HUDEP-2 (cell line): ENCODE measurements around the gene TTLL5.

Source experiments
- DNase-seq, 76 experiments: peaks; one replicate each; lab custom pipeline; 2025; ENCODE audit not compliant: unreplicated experiment in 76 of 76; lab: John Stamatoyannopoulos, UW

The TTLL5 gene

DNA sequence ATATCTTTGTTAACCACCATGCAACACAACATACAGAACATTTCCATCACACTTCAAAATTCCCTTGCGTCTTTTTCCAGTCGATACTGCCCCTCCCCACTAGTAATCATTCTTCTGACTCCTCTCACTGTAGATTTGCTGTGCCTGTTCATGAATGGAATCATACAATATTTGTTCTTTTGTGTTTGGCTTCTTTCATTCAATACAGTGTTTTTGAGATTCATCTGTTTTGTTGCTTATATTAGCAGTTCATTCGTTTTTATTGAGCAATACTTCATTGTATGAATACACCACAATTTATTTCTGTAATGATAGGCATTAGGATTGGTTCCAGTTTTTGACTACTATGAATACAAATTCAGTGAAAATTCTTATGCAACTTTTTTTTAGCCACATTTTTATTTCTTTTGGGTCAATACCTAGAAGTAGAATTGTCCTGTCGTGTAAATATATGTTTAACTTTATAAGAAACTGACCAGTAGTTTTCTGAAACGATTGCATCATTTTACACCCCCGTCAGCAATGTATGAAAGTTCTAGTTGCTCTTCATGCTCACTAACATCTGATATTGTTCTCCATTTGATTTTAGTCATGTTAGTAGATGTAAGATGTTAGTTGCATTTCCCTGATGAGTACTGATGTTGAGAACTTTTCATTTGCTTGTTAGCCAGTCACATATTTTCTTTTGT lies 193.2 kb downstream of the TTLL5 start:
- no peak for DNase-seq

DNA sequence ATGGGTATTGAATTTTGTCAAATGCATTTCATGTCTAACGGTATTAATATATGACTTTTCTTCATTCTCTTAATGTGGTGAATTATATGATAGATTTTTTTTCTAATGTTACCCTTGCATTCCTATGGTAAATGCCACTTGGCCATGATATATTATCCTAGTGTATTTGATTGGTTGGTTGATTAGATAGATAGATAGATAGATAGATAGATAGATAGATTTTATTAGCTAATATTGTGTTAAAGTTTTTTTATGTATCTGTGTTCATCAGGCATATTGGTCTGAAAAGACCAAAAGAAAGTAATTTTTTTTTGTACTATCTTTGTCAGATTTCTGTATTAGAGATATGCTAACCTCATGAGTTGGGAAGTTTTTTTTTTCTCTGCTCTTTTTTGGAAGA lies 196.2 kb downstream of the TTLL5 start:
- DNase-seq, result no peak

DNA sequence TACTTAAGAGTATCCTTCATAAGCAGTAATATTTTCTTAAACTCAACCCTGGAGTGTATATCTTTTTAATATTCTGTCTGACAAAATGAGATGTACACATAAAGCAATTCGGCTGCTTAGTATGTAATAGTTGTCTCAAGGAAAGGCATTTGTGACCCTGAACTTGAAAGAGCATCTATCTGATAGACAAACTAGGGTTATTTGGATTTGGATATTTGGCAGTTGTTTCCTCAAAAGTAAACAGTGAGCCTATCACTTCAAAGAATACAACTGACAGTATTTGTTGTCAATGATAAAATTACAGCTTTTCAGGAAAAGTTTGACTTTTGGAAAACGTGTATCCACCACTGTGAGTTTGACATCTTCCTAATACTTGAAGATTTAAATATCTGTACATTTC lies 197.3 kb downstream of the TTLL5 start:
- no peak for DNase-seq

DNA sequence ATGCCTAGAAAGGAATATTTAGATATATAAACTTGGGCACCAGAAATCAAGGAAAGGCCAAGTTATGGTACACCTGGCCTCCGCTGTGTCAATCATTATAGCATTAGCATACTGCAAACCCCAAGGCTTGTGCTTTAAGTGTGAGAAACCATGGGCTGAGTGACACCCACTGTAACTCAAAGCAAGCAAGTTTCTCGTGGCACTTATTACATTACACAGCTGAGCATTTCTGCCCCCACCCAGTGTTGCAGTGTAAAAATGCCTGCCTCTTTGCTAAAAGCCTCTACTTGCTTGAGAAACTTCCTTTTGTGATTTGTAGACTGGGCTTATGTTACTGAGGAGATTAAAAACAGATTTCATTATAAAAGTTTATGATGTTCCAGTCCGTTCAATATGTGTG lies 198.7 kb downstream of the TTLL5 start:
- no peak for DNase-seq

DNA sequence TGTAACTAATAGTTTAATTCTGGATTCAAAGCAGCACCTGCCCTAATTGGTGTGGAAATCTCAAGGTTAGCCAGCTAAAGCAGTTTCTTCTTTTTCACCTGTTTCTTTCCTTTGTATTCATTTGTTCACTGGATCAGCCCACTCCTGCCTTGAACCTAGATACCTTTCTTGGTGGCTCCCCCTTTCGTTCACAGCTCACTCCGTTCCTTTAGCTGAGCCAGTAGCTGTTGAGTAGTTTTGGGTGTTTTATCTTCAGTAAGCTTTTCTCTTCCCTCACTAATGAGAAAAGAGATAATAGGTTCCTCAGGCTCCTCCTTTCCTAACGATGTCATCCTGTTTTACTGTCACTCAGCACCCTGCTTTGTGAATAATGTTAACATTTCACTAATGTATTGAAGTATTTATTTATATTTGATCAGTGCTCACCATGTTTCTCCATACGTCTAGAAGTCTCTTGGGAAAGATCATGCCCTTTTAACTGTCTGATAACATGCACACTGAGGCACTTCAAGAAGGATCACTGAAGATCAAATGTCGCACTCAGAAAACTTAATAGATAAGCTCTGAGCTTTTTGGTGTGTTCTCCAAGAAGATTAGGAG lies 199.6 kb downstream of the TTLL5 start:
- DNase-seq, result peak in 1 of 76 experiments; percentile 6

DNA sequence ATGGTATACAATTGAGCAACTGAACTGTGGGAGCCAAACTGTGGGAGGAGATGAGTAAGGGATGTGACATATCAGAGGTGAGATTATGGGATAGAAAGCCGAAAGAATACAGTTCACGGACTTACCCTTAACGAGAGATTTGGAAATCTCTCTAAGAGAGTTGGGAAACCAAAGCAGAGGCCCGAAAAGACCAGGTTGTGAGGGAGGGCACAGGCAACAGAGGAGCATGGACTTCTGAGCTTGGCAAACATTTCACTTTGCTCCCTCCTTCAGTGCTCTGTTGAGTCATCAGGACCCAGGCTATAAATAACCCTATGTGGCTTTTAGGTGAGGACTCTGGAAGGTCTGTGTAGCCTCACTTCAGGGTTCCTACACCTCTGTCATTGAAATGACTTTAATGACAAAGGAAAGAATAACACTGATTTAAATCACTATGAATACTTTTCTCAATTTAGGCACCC lies 200.1 kb downstream of the TTLL5 start:
- DNase-seq, result no peak

DNA sequence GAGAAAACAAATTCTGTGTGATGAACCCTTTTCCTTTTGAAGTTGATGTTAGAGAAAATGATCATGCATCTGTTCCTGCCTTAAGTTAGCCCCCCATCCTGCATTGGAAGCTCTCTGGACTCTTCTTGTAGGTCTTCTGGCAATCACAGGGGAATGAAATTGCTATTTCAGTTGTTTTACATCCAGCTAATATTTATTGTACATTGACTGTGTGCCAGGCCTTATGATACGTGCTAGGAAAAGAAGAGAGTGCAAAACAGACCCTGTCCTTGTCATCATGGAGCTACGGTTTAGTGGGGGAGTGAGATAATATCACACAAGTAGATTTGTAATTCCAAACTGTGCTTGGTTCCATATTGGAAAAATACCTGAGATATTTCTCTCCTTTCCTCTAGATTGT lies 202.2 kb downstream of the TTLL5 start:
- DNase-seq, result no peak

DNA sequence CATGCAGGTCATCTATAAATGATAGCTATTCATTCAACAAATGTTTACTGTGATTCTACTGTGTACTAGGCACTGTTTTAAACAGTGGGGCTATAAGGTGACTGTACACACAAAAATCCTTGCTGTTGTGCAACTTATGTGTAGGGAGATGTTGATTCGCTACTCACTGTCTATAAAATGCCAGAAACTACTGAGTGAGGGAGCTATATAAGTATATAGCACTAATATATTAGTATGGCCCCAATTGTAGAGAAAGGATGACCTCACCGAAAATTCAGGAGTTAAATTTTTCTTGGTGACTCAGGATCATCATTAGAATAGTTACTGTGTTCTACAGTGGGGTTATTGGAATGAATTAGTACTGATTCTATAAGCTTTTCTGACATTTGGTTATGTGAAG lies 203.3 kb downstream of the TTLL5 start:
- no peak for DNase-seq

DNA sequence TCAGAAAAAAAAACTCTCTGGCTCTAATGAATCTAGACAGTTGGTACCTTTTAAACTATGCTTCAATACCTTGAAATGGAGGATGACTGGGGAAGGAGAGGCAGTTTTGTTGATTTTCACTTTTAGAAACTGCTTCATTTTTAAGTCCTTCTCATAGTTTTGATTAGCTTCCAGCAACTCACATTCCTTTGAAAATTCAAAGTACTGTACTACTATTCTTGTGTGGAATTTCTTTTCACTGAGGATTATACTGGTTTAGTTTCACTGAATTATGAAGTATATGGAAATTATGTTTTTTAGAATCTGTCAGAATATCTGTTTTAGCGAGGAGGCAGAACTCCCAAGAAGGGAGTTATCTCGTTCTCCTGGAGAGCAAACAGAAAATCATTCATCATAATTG lies 204.5 kb downstream of the TTLL5 start:
- no peak for DNase-seq

DNA sequence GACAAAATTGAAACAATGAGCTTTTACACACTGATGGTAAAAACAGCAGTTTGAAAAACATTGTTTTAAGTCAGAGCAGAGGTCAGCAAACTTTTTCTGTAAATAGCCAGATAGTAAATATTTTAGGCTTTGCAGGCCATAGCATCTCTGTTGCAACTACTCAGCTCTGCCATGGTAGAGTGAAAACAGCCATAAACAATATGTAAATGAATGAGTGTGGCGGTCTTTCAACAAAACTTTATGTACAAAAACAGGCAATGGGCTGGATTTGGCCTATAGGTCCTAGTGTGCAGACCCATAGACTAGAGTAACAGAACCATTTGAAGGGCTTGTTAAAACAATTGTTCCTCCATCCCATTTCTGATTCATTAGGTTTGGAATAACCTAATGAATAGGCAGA lies 205.9 kb downstream of the TTLL5 start:
- DNase-seq, result no peak

DNA sequence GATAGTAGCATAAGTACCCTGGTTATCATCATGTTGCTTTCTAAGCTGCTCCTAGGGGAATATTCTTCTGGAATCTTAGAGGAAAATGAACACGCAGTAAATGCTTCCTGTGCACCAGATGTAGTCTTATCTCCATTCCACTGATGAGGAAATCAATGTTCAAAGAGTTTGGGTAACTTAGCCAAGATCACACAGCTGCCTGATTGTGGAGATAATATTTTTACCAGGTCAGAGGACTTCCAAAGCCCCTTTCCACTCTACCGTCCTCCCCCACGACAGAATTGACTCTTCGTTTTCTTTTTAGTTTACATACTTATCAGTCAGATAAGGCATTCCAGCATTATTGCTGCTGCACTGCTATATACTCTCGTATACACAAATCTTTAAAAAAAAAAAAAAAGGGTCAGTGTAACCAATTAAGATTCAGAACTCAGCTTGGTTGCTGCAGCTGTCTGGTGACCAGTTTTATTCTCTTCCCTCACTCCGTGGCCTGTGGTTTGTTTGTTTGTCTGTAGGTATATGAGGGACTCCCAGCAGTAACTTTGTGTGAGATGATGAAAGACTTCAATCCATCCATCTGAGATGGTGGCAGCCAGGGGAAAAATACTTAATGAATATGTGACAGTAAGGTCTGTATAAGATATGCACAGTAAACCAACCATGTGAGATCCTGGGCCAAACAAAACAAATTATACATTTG lies 210.3 kb downstream of the TTLL5 start:
- no peak for DNase-seq

DNA sequence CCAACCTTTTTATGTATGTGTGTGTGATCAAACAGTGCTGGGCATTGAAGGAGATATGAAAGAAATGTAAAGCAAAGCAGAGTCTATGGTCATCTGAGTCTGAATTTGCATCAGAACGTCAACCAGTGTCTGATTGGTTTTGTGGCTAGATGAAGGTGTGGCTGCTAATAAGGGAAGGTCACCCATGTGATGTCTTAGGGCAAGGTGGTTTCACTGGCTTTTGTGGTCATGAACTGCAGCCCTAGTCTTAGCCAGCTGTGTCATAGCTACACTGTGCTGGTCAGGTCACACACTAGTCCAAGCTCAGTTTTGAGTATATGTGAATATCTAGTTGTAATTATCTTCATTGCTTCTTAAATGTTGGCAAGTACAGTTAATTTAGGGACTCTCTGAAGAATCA lies 214.9 kb downstream of the TTLL5 start:
- no peak for DNase-seq

DNA sequence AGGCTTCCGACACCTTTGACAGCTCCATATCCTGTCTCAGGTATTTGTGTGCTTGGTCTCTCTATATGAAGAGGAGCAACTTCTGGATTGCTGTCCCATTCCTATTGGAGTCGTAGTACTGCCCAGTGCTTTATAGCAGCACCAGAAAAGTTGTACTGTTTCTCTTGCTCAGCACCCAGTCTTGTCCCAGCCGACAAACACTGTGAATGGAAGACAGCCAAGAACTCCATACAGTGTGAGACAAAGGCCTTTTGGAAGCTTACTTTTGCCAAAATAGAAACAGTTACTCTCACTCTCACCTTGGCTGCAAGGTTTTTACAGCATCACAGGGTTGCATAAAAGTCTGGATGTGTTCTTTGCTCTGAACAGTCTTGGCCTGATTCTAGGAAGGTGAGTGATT lies 215.5 kb downstream of the TTLL5 start:
- DNase-seq, result no peak

DNA sequence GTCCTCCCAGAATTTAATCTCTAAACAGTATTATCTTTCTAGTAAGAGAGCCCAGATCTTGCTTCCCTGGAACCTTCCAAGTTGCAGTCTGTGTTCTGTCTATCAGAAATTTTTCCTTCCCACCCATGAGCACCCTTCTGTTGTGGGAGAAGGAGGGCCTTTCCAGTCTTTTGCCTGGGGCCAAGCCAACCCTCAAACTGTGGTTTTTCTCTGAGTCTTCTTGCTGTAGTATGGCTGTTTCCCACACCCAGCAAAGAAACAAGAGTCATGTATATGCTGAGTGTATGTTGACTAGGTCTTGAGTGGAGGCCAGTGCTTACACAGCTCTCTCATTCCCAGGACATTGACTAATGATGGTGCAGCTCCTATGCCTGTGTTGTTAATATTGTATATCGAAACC lies 216.2 kb downstream of the TTLL5 start:
- DNase-seq, result no peak

DNA sequence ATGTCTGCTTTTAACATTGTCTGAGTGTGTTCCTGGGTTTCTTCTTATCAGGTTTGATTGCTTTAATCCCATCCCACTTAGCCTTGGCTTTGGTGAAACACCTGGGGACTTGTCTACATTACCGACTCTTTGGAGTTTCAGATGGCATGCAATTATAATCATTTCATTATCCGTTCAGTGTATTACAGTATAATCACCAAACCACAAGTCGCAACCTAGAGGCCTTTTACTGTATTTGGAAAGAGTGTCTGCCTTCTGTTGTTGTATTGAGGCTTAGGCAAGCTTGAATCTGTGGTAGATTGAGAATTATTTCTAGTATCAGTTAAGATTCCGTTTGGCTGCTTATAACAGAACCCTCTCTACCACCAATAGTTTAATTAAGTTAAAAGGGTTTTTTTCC lies 216.8 kb downstream of the TTLL5 start:
- no peak for DNase-seq

DNA sequence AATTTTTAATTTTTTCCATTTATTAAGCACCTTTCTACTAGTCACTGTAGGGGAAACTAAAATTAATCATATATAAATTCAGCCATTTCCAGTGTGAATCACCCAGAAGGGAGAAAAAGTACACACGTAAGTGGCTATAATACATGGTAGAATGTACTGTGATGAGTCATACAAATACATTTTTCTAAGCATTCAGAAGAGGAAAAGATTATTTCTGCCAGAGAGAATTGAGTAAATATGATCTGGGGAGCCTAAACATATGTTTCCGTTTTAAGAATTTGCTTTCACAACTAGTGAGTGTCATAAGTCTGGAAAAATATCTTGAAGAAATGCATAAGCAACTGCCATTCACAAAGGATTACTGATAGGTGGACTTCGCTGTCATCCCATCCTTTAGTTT lies 218.0 kb downstream of the TTLL5 start:
- DNase-seq, result no peak

DNA sequence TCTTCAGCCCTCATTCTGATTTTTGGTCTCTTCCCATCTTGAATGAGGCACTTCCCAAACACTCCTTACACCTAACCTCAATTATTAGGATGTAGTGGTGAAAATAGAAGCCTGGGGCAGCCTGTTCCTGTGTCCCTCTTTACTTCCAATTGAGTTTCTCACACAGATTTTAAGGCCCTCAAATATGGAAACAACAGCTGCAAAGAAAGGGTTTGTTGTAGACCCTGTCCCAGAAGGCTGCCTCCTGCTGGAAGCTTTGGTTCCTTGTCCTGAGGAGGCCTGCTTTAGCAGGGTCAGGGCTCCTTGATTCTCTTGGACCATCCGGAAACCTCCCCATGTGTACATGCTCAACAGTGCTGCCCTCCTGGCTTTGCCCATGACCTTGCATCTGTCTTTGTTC lies 219.5 kb downstream of the TTLL5 start:
- no peak for DNase-seq

DNA sequence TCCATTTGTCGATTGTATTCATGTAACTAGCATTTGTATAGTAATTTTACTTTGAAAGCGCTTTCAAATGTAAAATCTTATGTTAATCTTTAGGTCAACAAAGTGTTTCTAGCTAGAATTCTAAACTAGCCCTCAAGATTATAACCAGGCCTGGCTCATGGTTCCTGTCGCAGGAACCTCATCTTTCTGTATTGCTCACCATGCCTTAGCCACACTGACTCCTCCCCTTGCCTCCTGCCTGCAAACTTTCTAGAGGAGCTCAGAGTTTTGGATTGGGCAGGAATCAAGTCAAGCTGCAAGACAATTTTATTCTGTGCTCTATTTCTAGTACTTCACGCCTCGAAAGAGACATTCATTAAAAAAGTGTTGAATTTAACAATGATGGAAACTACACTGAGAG lies 220.9 kb downstream of the TTLL5 start:
- no peak for DNase-seq

DNA sequence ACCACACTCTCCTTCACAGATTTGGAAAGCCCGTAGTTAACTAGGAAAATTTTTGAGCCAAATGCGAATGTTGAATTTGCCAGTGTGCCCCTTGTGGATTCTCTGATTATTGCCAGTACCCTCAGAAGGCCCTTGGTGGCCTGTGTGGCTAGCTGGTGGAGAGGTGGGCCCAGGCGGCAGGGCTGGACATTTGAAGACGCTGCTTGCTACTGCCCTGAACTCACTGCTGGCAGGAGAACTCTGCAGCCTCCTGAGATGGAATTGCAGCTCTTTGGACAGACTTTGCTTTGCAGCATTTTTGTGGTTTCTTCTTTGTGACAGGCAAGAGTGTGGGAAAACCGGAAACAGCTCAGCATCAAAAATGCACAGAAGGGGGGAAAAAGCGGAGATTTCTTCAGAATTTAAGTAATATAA lies 223.2 kb downstream of the TTLL5 start:
- no peak for DNase-seq

DNA sequence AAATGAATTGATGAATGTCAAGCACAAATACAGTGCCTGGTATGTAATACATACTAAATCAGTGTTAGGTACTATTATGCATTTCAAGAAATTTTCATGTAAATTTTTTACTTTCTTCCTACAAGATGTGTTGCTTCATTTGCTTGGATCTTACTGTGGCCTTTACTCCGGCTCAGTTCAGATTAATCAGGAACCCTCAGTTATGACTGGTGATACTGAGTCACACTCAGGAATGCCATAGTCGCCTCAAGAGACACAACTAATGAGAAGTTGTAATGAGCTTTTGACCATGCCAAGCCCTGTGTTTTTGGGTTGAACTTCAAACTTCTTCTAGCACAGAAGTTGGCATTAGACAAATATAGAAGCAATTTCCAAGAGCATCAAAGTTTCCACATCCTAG lies 224.8 kb downstream of the TTLL5 start:
- DNase-seq, result no peak

DNA sequence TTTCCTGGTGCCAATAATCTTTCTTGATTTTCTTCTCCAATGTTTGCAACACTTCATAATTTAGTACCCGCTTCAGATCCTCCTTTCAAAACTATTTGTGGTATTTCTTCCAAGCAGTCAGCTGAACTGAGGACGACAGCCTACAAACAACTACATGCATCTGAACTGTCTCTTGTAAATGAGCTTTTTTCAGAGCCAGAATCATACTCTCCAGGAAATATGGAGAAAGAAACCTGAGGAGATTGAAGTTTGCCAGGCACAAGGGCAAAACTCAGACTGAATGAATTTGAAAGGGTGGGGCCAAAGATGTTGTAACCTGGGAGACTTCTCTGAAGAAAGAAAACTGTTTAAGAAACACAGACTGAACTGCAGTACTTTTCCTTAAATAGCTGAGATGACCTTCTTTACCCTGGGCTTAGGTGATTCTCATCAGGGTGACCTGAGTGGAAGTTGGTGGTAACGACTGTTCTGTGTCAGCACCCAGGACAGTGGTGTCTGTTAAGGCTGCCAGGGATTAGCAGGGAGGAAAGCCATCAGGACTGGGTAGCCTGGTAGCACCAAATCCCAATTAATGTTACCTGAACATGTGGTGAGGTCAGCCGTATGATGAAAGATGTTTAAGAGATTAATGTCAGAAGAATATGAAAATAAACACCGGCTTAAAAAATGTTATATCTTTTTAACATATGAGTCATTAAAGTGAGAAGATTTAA lies 225.7 kb downstream of the TTLL5 start:
- no peak for DNase-seq

DNA sequence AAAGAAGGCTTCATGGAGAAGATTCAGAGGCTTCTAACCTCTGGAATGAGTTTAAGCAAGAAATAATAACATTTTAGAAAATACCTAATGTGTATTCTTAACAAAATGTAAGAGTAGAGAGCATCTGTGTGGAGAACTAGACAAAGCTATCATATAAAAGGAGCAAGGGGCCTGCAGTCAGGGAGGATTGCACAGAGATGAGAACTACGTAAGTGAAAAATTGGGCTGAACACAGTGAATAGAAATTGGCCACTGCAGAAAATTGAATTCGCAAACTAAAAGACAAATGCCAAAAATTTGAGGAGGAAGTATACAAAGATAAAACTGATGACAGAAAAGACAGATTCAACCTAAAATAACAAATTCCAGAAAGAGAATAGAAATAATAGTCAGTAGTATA lies 227.9 kb downstream of the TTLL5 start:
- DNase-seq, result no peak
